HepG2 (cell line): ENCODE data around the gene ANO9. TPM values are rescaled to one million over a fixed set of nuclear protein-coding genes. Genes with fewer than 3 reads are reported as not detected.

Experiments used
- ATAC-seq: fragments of 200-7000 bp; cut with Tn5 transposase; 3 replicates; pipeline ENCODE4 v1.9.1; 2020; ENCODE audit warnings: mild to moderate bottlenecking, moderate library complexity
- BruUV-seq: library from RNA; stranded (reverse); fragments of 400-500 nt; replicated peaks from 2 replicates; lab custom pipeline; 2021; lab: Mats Ljungman, UMichigan
- CTCF ChIA-PET: fragments of 300-600 bp; formaldehyde crosslinking; extraction: SDS; loops from one replicate; lab custom pipeline; 2021; ENCODE audit warnings: low total read pairs, inconsistent platforms, low intra/inter-chr PET ratio; lab: Yijun Ruan, JAX
- POLR2A ChIA-PET: fragments of 350-600 bp; sonication (Branson Sonifier 250); formaldehyde crosslinking; loops from one replicate; lab custom pipeline; 2020; ENCODE audit warnings: antibody characterized with exemption, inconsistent platforms; lab: Yijun Ruan, JAX
- DNase-seq: peaks from one replicate; pipeline ENCODE4 v3.0.0-alpha.2; 2015; ENCODE audit warnings: low spot score
- FAIRE-seq: peaks from 3 replicates; lab custom pipeline; 2011; peaks lifted over from hg19 to GRCh38; lab: Jason Lieb, UNC
- H2AFZ ChIP-seq: one replicate; pipeline ENCODE4 v1.6.1; 2011; ENCODE audit warnings: low read length, inconsistent platforms
- H3K27ac ChIP-seq: fragments of 300-600 bp; 3 replicates; pipeline ENCODE4 v1.8.0; 2011; ENCODE audit warnings: mixed run types, mild to moderate bottlenecking, mixed read lengths, low read length, inconsistent platforms; ENCODE audit not compliant: insufficient read depth; ENCODE audit errors: extremely low read length
- H3K27me3 ChIP-seq, 2 experiments: fragments of 200-600 bp in 1 of 2; 2 replicates in 1 of 2; 3 replicates in 1 of 2; pipeline versions ENCODE4 v1.6.0 to v1.8.0; 2011; ENCODE audit warnings: low read length in 2 of 2, mild to moderate bottlenecking in 2 of 2, moderate library complexity in 2 of 2, inconsistent platforms in 1 of 2; ENCODE audit not compliant: insufficient read depth in 2 of 2, control insufficient read depth in 1 of 2
- H3K36me3 ChIP-seq, 2 experiments: fragments of 200-600 bp in 1 of 2; replicated peaks in 1 of 2; 2 replicates in 1 of 2; 3 replicates in 1 of 2; pipeline versions ENCODE4 v1.5.1 to v1.8.0; 2011; ENCODE audit warnings: low read length in 2 of 2, inconsistent platforms in 1 of 2; ENCODE audit not compliant: insufficient read depth in 2 of 2, control insufficient read depth in 1 of 2
- H3K4me1 ChIP-seq: 2 replicates; pipeline ENCODE4 v1.5.1; 2012; ENCODE audit warnings: low read length, inconsistent platforms; ENCODE audit not compliant: insufficient read depth
- H3K4me2 ChIP-seq: 2 replicates; pipeline ENCODE4 v1.6.0; 2011; ENCODE audit warnings: low read depth, low read length, inconsistent platforms
- H3K4me3 ChIP-seq, 3 experiments: fragments of 200-600 bp in 1 of 3; sonication (generic), shearing (Covaris generic) in 1 of 3; replicated peaks in 1 of 3; 2 replicates each; pipeline ENCODE4 v1.5.1; 2011 to 2016; ENCODE audit warnings: low read length in 3 of 3, inconsistent platforms in 2 of 3, low read depth in 2 of 3, mild to moderate bottlenecking in 2 of 3, control low read depth in 1 of 3, mixed read lengths in 1 of 3; ENCODE audit not compliant: insufficient read depth in 1 of 3
- H3K79me2 ChIP-seq: one replicate; pipeline ENCODE4 v1.6.1; 2011; ENCODE audit warnings: low read length, inconsistent platforms; ENCODE audit not compliant: insufficient read depth
- H3K9ac ChIP-seq: 2 replicates; pipeline ENCODE4 v1.6.0; 2011; ENCODE audit warnings: mild to moderate bottlenecking, low read depth, low read length, inconsistent platforms; ENCODE audit not compliant: insufficient read depth
- H3K9me3 ChIP-seq: 2 replicates; pipeline ENCODE4 v1.5.1; 2012; ENCODE audit warnings: mild to moderate bottlenecking, low read length
- H4K20me1 ChIP-seq: 2 replicates; pipeline ENCODE4 v1.6.0; 2011; ENCODE audit warnings: inconsistent platforms, mild to moderate bottlenecking, low read length, moderate library complexity; ENCODE audit not compliant: insufficient read depth
- BRD4 ChIP-seq: sonication (generic); formaldehyde crosslinking; IDR thresholded peaks from 2 replicates; pipeline ENCODE4 v1.4.0; 2020; ENCODE audit warnings: missing genetic modification reagents
- CCDC6 ChIP-seq: sonication (generic); formaldehyde crosslinking; IDR thresholded peaks from 2 replicates; pipeline ENCODE4 v1.8.1; 2022; ENCODE audit warnings: mild to moderate bottlenecking, missing genetic modification reagents, moderate library complexity
- JUN ChIP-seq: sonication (generic); formaldehyde crosslinking; IDR thresholded peaks from 2 replicates; pipeline ENCODE4 v1.4.0; 2020; ENCODE audit warnings: mild to moderate bottlenecking, missing genetic modification reagents
- MAZ ChIP-seq, 2 experiments: sonication (generic) in 1 of 2; formaldehyde crosslinking in 1 of 2; IDR thresholded peaks; 2 replicates each; pipeline versions ENCODE4 v1.5.0 to v1.6.1; 2012 to 2020; ENCODE audit warnings: low read depth in 2 of 2, mild to moderate bottlenecking in 2 of 2, borderline replicate concordance in 1 of 2, improper control_type of control experiment in 1 of 2, low read length in 1 of 2, missing genetic modification reagents in 1 of 2, moderate library complexity in 1 of 2
- MXI1 ChIP-seq: IDR thresholded peaks from 3 replicates; pipeline ENCODE4 v1.6.1; 2012; ENCODE audit warnings: low read depth, low read length, inconsistent platforms, borderline replicate concordance
- NPAS2 ChIP-seq: sonication (generic); formaldehyde crosslinking; IDR thresholded peaks from 2 replicates; pipeline ENCODE4 v1.8.0; 2022; ENCODE audit warnings: mild to moderate bottlenecking, missing genetic modification reagents, borderline replicate concordance
- PHF5A ChIP-seq: IDR thresholded peaks from one replicate; pipeline ENCODE4 v1.6.1; 2018; ENCODE audit warnings: low read depth, missing genetic modification reagents; ENCODE audit not compliant: unreplicated experiment
- POLR2AphosphoS2 ChIP-seq: IDR thresholded peaks from 2 replicates; pipeline ENCODE4 v1.6.1; 2011; ENCODE audit warnings: low read depth, low read length, improper control_type of control experiment
- PPARG ChIP-seq: conservative IDR thresholded peaks from 2 replicates; pipeline ENCODE4 v1.6.1; 2016; ENCODE audit warnings: missing biosample characterization, missing genetic modification reagents
- RELA ChIP-seq: sonication (generic); formaldehyde crosslinking; IDR thresholded peaks from 2 replicates; pipeline ENCODE4 v1.4.0; 2020; ENCODE audit warnings: missing genetic modification reagents
- SALL1 ChIP-seq: sonication (generic); formaldehyde crosslinking; IDR thresholded peaks from 2 replicates; pipeline ENCODE4 v1.8.0; 2022; ENCODE audit warnings: mild to moderate bottlenecking, missing genetic modification reagents
- SRF ChIP-seq: IDR thresholded peaks from 2 replicates; pipeline ENCODE4 v1.6.1; 2011; ENCODE audit warnings: mild to moderate bottlenecking, low read depth, low read length, moderate library complexity
- TOPORS ChIP-seq: sonication (generic); formaldehyde crosslinking; IDR thresholded peaks from 2 replicates; pipeline ENCODE4 v1.8.0; 2023; ENCODE audit warnings: mild to moderate bottlenecking, missing genetic modification reagents
- ZNF343 ChIP-seq: sonication (generic); formaldehyde crosslinking; IDR thresholded peaks from 2 replicates; pipeline ENCODE4 v1.4.0; 2020; ENCODE audit warnings: mild to moderate bottlenecking, missing genetic modification reagents
- ZNF350 ChIP-seq: sonication (generic); formaldehyde crosslinking; IDR thresholded peaks from 2 replicates; pipeline ENCODE4 v1.4.0; 2020; ENCODE audit warnings: mild to moderate bottlenecking, low read depth, missing genetic modification reagents, borderline replicate concordance
- ZNF7 ChIP-seq: IDR thresholded peaks from 2 replicates; pipeline ENCODE4 v1.6.1; 2016; ENCODE audit warnings: missing biosample characterization, missing genetic modification reagents
- ZNF713 ChIP-seq: sonication (generic); formaldehyde crosslinking; IDR thresholded peaks from 2 replicates; pipeline ENCODE4 v1.4.0; 2020; ENCODE audit warnings: mild to moderate bottlenecking, missing genetic modification reagents
- ZNF83 ChIP-seq: sonication (generic); formaldehyde crosslinking; IDR thresholded peaks from 2 replicates; pipeline ENCODE4 v1.4.0; 2020; ENCODE audit warnings: missing genetic modification reagents, mild to moderate bottlenecking, borderline replicate concordance
- ZSCAN29 ChIP-seq: sonication (generic); formaldehyde crosslinking; conservative IDR thresholded peaks from 2 replicates; pipeline ENCODE4 v1.4.0; 2020; ENCODE audit warnings: mild to moderate bottlenecking, missing genetic modification reagents
- WGBS: methylation state at CpG from one replicate; pipeline ENCODE4 v1.1.6; 2017; ENCODE audit warnings: low lambda C conversion rate; 5-methylcytosine and 5-hydroxymethylcytosine counted together
- in situ Hi-C: cut with HindIII; loops from 2 replicates; pipeline ENCODE4 v1.10.0; 2017; ENCODE audit warnings: low pct_unique_long_range_greater_than_20kb; ENCODE audit not compliant: extremely low pct_ligation_motif_present
- intact Hi-C: fragments of 100-400 bp; cut with micrococcal nuclease; formaldehyde crosslinking; loops from one replicate; pipeline ENCODE4 v1.10.0; 2022; ENCODE audit not compliant: unreplicated experiment
- polyA plus RNA-seq, 8 experiments: library from polyadenylated mRNA; depleted of rRNA in 3 of 8; stranded (reverse) in 7 of 8; unstranded in 1 of 8; fragments of >200 nt; fragmentation: Illumina TruSeq in 4 of 8; extraction: Trizol in 4 of 8; gene quantifications; 2 replicates each; pipeline versions ENCODE4 v1.2.1 to v1.2.3, GENCODE V29; 2011 to 2016; ENCODE audit warnings: low read depth in 4 of 8, missing spikeins in 1 of 8, mixed read lengths in 1 of 8; ENCODE audit not compliant: insufficient read depth in 1 of 8
- total RNA-seq, 5 experiments: library from RNA; depleted of rRNA; stranded (reverse); fragments of >200 nt; fragmentation: Illumina TruSeq; extraction: Trizol; gene quantifications; 2 replicates each; pipeline ENCODE4 v1.2.3, GENCODE V29; 2016; ENCODE audit warnings: low read depth in 1 of 5
- TF ChIP-seq, protein P1 (sequence below): sonication (generic); formaldehyde crosslinking; IDR thresholded peaks from 2 replicates; pipeline ENCODE4 v1.4.0; 2020; ENCODE audit warnings: missing genetic modification reagents
- TF ChIP-seq, protein P2 (sequence below): sonication (generic); formaldehyde crosslinking; IDR thresholded peaks from 2 replicates; pipeline ENCODE4 v1.5.0; 2020; ENCODE audit warnings: missing genetic modification reagents

Gene ANO9
- total and polyA plus RNA-seq, 2 of the 13 experiments (the other 11 are each of a cell fraction or from before 2014, with no cell fraction given) = 8.9 to 14.3 TPM

DNA sequence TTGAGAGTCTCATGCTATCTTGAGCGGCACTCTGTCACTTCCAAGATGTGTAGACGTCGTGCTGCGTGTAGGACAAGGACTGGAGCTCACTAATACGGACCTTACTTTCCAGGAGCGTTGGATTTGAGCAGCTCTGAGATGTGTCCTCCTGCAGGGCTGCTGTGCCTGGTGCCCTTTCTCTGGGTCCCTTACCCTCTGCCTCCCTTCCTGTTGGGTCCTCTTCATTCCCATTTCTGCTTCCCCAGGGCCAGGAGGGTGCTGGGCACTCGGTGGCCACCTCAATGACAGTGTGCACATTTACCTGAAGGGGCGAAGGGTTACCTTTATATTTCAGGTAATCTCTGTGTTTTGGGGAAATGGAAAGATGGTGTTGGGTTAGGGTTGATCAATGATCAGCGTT is 12.2 kb upstream of the ANO9 start:
- H2AFZ ChIP-seq = no peak overlapping the region
- no peak for FAIRE-seq
- intact Hi-C loops = no loop called here
- no peaks in the 10 kb centered on the region for H4K20me1 ChIP-seq
- peaks cover 9 to 32% of the 10 kb centered on the region in 2 experiments for H3K36me3 ChIP-seq
- in situ Hi-C loops = no loop called here
- H3K79me2 ChIP-seq = peaks cover 58% of the 10 kb centered on the region
- WGBS = 97% methylated on average over 9 of the region's 9 CpGs
- H3K4me3 ChIP-seq = no peak overlapping the region
- H3K9ac ChIP-seq = no peak overlapping the region
- no peaks in the 10 kb centered on the region; a peak in 1 of 5 replicates for H3K27me3 ChIP-seq
- no peak overlapping the region for H3K4me2 ChIP-seq
- POLR2A ChIA-PET = no interaction called here
- peaks cover 21% of the 10 kb centered on the region for H3K4me1 ChIP-seq
- H3K9me3 ChIP-seq = no peaks in the 10 kb centered on the region
- BruUV-seq = no TSS peak
- no peak for TF ChIP-seq MXI1
- TF ChIP-seq, protein P1, sequence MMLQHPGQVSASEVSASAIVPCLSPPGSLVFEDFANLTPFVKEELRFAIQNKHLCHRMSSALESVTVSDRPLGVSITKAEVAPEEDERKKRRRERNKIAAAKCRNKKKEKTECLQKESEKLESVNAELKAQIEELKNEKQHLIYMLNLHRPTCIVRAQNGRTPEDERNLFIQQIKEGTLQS = no peak
- TF ChIP-seq RELA (CRISPR knock-in tag) = no peak
- no peak for TF ChIP-seq PPARG
- no peak for TF ChIP-seq ZNF713 (CRISPR knock-in tag)
- no peak for TF ChIP-seq BRD4 (CRISPR knock-in tag)
- TF ChIP-seq ZNF343 (CRISPR knock-in tag) = no peak
- no peak for TF ChIP-seq ZNF350 (CRISPR knock-in tag)
- no peak for TF ChIP-seq POLR2AphosphoS2
- no peak for TF ChIP-seq SRF
- TF ChIP-seq, all 625 proteins: peak for 0
- H3K27ac ChIP-seq = no peak overlapping the region
- CTCF ChIA-PET = no interaction called here
- DNase-seq (no peak), ATAC-seq (no peak)

DNA sequence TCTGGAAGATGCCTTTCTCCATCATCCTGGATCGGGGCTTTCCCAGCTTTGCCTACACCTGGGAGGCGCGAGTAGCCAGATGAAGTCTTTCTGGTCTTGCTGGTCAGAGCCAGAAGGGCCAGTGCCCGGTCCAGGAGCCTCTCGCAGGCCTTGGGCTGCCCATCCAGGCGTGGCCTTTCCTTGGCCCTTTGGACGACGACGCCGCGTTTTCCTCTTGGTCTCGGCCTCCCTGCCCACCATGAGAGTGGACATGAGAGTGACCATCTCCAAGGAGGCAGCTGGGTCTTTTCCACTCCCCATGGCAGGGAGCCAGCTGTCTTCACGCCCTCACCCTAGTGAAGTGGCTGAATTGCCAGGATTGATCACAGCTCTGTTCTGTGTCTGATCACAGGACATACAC is 11.8 kb upstream of the ANO9 start:
- H2AFZ ChIP-seq = no peak overlapping the region
- POLR2A ChIA-PET = no interaction called here
- H3K4me3 ChIP-seq = no peak overlapping the region
- ATAC-seq = no peak
- no peaks in the 10 kb centered on the region; a peak in 1 of 5 replicates for H3K27me3 ChIP-seq
- intact Hi-C loops (no loop called here), in situ Hi-C loops (no loop called here)
- FAIRE-seq = no peak
- DNase-seq = no peak
- no peak overlapping the region for H3K27ac ChIP-seq
- no peak overlapping the region for H3K4me2 ChIP-seq
- peaks cover 54% of the 10 kb centered on the region for H3K79me2 ChIP-seq
- CTCF ChIA-PET = no interaction called here
- H3K36me3 ChIP-seq = peaks cover 9 to 32% of the 10 kb centered on the region in 2 experiments
- BruUV-seq = no TSS peak
- peaks cover 26% of the 10 kb centered on the region for H3K4me1 ChIP-seq
- no peaks in the 10 kb centered on the region for H3K9me3 ChIP-seq
- H4K20me1 ChIP-seq = no peaks in the 10 kb centered on the region
- WGBS = 95% methylated on average over 7 of the region's 13 CpGs
- H3K9ac ChIP-seq = no peak overlapping the region
- TF ChIP-seq ZNF7 (CRISPR knock-in tag) (no peak), TOPORS (CRISPR knock-in tag) (no peak), CCDC6 (CRISPR knock-in tag) (no peak), JUN (CRISPR knock-in tag) (no peak), SALL1 (CRISPR knock-in tag) (no peak), PHF5A (CRISPR knock-in tag) (no peak), MAZ (IDR thresholded peaks at IDR 0.05; ENCODE audit: borderline replicate concordance, low read depth, low read length) (no peak), MAZ (CRISPR knock-in tag; IDR thresholded peaks at IDR 0.05; ENCODE audit: low read depth) (no peak), ZNF83 (CRISPR knock-in tag) (no peak), ZSCAN29 (CRISPR knock-in tag) (no peak), NPAS2 (CRISPR knock-in tag) (no peak)
- TF ChIP-seq, protein P2, sequence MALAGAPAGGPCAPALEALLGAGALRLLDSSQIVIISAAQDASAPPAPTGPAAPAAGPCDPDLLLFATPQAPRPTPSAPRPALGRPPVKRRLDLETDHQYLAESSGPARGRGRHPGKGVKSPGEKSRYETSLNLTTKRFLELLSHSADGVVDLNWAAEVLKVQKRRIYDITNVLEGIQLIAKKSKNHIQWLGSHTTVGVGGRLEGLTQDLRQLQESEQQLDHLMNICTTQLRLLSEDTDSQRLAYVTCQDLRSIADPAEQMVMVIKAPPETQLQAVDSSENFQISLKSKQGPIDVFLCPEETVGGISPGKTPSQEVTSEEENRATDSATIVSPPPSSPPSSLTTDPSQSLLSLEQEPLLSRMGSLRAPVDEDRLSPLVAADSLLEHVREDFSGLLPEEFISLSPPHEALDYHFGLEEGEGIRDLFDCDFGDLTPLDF = no peak
